M059J (cell line): Measurements from ENCODE around the gene DIS3L2. TPM values are rescaled to one million over a fixed set of nuclear protein-coding genes. Genes with fewer than 3 reads are reported as not detected.

ENCODE experiments used
- DNase-seq: peaks from one replicate; pipeline ENCODE4 v3.0.0-alpha.2; 2012; ENCODE audit warnings: low read depth
- total RNA-seq: library from RNA; depleted of rRNA; stranded (reverse); fragments of >200 nt; shearing (Covaris generic); gene quantifications from 2 replicates; pipeline ENCODE4 v1.2.3, GENCODE V29; 2014; rRNA removed

DIS3L2 gene, protein sequence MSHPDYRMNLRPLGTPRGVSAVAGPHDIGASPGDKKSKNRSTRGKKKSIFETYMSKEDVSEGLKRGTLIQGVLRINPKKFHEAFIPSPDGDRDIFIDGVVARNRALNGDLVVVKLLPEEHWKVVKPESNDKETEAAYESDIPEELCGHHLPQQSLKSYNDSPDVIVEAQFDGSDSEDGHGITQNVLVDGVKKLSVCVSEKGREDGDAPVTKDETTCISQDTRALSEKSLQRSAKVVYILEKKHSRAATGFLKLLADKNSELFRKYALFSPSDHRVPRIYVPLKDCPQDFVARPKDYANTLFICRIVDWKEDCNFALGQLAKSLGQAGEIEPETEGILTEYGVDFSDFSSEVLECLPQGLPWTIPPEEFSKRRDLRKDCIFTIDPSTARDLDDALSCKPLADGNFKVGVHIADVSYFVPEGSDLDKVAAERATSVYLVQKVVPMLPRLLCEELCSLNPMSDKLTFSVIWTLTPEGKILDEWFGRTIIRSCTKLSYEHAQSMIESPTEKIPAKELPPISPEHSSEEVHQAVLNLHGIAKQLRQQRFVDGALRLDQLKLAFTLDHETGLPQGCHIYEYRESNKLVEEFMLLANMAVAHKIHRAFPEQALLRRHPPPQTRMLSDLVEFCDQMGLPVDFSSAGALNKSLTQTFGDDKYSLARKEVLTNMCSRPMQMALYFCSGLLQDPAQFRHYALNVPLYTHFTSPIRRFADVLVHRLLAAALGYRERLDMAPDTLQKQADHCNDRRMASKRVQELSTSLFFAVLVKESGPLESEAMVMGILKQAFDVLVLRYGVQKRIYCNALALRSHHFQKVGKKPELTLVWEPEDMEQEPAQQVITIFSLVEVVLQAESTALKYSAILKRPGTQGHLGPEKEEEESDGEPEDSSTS
- total RNA-seq = 7.4 and 10.6 TPM in 2 replicates

DNA sequence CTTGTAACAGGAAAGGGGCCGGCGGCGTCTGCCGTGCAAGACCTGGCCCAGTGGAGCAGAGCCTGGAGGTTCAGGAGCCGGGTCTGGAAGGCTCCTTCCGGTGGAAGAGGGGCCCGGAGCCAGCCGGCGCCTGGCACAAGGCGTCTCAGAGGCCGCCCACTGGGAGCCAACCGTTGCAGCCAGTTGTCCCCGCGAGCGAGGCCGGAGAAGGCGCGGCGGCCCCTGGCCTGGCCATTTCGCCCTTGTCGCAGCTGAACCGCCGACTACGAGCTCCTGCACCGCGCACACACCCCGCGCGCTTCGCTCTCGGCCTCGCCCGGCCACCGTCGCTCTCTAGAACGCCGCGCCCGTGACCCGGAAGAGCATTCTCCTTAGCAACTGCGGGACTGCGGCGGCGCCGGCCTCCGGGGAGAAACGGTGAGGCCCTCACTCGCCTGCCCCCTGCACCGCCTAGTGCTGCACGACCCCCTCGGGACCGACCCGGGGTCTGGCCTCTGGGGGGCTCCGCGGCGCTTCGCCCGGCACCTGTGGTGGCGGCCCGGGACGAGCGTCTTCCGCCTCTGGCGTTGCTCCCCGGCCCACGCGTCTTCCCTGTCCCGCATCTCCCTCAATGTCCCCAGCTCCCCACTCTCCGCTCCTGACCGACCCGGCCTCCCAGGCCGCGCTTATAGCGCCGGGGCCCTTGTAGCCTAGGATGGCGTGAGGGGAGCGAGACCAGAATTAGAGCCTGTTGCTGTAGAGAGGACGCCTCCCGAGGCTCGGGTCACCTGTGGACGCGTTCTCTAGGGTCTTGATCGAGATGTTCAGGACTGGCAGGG is at the start of gene DIS3L2:
Gene DIS3L2 (plus strand): TSS at position 365 of the 818 bp plus-strand sequence. CDS start 53,215 bp downstream, outside the sequence.
- peak; percentile 76 for DNase-seq

DNA sequence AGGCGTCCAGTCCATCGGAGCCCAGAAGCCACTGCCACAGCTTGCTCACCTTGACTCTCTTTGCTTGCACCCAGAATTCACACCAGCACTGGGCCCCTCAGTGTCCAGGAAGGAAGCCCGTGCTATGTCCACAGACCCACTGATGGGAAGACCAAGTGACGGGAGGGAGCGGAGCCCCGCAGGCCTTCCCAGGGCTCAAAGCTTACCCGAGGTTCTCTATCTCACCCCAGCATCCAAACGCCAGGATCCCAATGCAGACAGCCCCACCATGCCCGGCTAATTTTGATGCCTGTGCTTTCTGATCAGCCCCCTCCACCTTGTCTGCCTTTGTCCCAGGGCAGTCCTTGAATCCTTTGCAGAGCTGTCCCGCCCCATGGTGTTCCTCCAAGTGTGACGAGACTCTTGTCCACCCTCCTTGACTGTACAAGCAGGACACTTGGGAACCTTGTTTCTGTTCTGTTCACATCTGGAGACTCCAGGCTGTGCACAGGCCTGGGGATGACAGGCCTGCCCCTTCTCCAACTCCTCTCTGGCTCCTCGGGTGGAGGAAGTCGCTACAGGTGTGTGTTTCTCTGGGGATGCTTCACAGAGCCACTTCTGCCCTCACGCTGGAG is 47.3 kb upstream of the DIS3L2 start:
- no peak for DNase-seq

DNA sequence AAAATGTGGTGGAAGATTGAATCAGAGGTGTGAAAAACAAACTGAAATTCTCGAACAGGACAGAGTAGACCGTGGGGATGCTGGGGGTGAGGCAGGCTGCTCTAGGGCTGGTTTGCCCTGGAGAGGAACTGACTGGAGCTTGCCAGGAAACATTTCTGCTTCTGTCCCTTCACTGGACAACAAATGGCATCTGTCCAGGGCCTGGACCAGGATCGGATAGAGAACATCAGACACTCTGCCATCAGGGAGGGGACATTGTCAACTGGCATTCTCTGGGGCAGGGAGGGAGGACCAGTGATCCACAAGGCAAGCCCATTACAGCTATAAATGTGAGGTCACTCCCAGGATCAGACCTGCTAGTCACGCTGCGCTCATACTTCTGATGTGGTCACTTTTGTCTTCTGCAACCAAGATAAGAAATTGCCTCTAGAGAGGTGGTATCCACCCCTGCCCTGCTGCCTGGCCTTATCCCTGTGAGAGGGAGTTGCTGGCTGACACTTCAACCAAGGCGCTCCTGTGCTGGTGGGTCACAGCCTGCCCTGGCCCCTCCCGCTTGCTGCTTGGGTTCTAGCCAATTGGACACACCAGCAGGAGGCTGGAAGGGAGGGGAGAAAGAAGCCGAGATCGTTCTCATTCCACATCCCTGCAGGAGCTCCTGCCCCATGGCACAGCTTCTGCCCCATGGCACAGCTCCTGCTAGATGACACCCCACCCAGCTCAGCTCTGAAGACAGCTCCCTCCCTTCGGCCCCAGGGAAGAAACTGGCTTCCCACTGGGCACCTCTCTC is 44.0 kb upstream of the DIS3L2 start:
- peak; percentile 26 for DNase-seq

DNA sequence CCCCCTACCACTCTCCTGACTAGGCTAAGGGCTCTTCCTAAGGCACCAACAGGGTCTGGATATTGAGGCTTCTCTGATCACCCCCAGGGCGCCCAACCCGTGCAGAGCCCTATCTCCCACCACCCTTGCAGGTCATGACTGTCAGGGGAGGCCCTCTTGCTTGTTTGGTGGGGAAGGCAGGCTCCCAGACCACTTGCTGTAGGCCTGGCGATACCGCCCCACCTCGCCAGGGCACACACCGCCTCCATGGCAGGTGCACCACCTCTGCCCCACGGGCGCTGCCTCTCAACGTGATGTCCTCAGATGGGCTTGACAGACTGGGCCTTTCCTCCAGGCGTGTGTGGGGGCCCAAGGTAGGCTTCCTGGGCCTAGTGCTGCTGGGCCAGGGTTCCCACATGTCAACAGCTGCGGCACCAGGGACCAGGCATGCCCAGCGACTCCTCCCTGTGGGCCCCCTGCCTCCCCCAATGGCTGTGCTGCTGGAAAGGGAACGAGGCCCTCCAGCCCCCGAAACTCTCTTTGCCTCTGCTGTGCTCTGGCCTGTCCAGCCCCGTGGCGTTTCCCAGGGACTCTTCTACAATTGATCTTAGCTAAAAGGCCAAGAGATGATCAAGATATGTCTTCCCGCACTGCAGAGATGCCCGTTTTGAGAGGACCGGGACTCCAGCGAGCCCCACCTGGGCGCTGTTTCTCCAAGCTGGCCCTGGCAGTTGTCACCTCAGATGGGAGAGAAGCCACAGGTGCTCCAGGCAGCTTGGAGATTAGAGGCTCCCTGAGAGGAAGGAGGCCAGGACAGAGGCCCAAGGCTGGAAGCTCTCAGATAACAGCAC is 42.8 kb upstream of the DIS3L2 start:
- no peak for DNase-seq

DNA sequence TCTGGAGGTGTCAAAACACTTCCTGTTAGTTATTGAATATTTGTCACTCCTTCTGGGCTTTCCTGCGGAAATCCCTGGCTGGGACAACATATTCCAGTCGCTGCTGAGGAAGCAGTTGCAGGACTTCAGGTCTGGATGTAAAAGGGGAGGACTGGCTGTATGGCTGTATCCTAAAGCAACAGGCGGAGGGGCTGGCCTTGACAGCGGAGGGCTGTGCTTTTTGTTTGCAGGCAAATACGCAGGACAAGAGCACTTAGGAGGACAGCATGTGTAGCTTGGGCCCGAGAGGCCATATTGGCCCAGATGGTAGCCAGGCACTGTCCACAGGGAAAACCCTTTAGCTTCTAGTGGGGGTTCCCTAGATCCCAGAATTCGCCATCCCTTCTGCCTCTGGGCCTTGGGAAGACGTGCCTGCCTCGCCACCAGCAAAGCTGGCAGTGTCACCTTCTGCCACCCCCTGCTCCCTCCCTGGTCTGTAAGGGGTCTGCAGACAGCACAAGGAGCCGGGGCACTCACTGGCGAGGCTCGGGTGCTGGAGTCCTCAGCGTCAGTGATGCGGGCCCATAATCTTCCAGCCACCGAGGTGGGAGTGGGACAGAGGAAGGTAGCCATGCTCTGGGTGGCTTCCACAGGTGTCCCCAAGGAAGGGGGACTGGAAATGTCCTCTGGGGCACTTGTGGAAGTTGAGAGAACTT is 42.0 kb upstream of the DIS3L2 start:
- no peak for DNase-seq

DNA sequence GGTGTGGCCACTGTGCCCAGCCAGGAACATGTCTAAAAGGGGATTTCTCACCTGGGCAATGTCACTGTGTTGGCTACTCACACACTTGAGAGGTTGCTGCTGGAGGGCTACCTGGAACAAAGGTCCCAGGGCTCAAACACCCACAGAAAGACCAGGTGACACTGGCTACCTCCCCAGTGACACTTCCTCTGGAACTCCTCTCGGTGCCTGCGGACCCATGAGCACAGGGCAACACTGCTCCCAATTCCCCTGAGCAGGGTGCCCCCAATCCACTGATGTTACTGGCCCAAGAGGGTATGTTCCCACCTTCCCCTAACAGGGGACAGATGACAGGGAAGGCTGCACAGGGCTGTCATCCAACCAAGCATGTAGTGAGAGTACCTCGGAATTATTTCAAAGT is 41.1 kb upstream of the DIS3L2 start:
- DNase-seq = no peak

DNA sequence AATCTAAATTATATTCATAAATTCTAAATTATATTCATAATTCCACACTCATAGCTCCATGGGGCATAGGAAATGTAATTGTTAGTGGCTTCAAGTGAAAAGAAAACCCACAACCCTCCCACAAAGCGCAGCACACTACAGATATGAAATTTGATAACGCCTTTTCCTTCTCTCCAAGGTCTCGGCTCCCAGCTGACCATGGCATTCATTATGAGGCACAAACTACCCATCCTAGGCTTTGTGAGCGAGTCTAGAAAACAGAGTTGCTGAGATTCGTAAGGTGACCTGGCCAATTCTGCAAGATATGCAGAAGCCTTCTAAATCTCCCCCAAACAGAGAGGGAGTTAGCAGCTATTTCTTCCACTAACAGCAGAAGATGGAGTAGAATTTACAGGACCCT is 40.7 kb upstream of the DIS3L2 start:
- no peak for DNase-seq

DNA sequence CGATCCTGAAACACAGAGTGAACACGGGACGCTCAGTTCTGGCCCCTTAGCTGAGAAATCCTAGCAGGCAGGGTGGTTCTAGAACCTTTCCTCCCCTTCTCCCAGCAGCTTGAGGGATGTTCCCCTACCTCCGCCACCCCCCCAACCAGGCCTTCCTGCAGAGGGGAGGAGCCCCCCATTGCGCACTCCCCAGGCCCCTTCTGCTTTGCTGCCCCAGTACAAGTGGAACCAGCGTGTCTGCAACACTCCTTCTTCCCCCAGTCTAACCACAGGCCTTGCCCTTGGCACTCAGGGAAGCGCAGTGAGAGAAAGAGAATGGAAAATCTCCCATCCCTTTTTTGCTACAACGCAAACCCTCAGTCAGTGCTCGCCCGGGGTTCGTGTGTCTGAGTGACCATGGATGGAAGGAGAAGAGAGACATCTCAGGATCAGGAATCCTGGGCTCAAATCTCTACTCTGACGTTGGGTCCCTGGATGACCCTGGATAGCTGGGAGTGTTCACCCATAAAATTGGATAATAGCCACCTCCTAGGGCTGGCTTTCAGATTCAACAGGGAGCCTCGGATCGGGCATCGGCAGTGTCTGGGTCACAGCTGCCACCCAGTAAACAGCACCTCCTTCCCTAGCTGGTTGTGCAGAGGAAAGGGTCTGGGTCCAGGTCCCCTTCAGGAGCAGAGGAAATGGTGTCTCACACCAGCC is 39.1 kb upstream of the DIS3L2 start:
- DNase-seq = no peak

DNA sequence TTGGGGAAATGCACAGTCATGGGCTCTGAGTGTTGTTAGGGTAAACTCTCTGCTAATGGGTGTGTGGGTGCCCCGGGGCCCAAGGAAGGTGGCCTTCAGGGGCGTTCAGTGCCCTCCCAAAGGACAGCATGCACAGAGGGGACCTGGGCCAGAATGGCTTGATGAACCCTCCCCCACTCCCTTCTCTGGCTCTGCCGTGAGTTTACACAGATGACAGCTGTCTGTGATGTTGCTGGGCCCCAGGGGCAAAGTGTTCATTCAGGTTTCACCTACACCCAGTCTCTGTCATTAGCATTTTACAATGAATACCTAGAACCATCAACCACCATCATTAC is 38.5 kb upstream of the DIS3L2 start:
- DNase-seq = no peak

DNA sequence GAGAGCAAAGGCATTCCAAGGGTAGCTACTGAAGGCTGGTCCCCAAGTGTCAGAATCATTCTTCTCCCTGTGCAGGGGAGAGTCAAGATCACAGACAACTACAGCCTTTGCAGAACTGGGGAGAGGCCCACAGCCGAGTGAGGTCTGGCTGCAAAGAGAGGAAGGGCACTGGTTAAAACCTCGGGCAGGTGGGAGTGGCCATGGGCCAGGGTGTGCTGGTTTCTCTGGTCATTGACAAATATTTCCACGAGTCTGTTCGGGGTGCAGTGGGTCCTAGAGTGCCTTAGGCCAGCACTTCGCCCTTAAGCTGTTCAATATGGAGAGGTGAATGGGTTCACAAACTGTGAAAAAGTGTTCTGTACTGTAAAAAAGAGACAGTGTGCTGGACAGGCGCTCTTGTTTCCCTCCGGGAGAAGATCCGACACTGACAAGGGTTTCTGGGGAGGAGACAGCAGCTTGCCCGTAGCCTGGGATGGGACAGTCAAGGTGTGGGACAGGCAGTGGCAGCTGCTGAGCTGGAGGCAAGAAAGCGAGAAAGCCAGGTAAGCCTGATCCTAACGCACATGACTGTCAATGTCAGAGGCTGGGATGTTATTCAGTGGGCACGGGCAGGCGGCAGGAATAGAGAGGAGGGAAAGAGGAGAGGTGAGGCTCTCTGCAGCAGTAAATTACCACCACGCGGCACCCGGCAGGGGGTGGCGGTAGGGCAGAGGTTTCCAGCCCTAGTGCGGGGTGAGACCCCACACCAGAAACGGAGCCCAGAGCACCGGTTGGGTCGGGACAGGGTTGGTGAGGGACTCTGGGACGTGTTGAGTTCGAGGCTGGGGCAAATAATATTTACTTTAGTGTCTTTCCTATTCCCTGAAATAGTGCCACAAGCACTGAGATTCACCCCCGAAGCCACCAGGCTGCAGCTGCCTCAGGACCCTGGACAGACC is 37.3 kb upstream of the DIS3L2 start:
- no peak for DNase-seq

DNA sequence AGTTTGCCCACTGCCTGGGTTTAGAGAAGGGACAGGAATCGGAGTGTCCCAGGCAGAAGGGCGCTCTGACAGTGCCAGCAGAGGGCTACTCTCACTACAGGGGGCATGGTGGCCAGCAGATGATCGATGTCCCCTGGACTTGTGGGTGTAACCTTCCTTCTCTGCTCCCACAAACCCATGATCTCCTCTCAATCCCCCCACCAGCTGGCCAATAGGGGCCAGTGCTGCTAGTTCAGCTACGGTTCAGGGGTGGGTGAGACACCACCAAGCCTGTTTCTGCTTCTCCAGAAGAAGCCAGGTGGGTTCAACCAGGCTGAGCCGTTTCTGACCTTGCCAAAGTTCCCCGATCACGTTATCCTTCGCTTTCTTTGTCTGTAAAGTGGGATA is 36.6 kb upstream of the DIS3L2 start:
- DNase-seq = no peak

DNA sequence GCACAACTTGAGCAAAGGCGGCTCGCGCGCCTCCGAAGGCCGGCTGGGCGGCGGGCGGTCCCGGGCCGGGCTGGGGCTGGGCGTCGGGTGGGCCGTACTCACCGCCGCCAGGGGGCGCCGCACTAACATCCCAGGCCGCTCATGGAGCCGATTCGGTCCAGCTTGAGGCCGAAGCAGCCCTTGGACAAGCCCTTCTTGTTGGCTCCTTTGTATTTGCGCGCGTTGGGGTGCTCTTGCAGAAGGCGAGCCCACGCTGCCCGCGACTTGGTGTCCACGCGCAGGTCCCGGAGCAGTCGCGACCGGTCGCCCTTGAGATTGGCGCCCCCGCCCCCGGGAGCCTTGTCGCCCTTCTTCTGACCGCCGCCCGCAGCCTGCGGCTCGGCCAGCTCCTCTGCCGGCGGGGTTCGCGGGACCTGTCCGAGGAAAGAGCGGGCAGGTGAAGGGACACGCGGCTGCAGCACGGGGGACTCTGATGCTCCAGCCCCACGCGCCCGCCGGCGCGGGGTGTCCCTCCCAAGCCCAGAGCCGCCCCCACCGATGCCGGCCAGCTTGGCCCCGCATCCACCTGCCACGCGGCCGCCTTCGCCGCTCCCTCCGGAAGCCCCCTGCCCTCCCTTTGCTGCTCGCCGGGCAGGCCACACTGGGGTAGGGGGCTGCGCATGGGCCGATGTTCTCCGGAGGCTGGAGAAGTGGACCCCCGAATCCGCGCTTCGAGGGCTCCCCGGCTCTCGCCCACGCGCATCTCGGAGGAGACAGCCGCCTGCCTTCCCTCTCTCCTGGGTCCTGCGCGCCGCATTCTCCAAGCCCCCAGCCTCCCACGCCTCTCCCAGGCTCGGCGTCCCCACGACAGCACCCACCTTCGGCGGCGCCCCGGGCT is 36.0 kb upstream of the DIS3L2 start:
- DNase-seq = peak; percentile 79

DNA sequence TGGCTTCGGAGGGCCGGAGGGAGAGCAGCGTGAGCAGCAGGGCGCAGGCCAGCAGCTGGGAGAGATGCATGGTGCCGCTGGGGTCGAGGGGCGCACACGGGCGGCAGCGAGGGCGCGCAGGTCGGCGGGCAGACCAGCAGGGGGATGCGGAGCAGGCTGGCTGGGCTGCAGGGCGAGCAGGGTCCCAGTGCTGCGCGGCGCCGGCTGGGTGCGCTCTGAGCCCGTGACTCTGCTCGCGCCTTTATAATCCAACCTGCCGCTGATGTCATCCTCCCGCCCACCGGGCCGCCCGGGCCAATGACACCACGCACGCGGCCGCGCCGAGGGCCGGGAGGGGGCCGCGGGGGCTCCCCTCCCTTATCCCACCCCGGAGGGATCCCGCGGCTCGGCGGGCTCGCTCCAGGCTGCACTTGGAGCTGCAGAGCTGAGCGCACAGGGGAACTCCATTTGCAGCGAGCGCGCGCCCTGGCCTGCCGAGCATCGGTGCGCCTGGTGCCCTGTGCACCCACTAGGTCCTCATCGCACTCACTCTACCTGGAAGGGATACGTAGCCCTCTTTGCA is 35.3 kb upstream of the DIS3L2 start, which contains the start of gene NPPC:
Gene NPPC (minus strand): TSS at position 217 of the 562 bp plus-strand sequence. CDS start 147 bp downstream, at position 70.
- DNase-seq = peak; percentile 39

DNA sequence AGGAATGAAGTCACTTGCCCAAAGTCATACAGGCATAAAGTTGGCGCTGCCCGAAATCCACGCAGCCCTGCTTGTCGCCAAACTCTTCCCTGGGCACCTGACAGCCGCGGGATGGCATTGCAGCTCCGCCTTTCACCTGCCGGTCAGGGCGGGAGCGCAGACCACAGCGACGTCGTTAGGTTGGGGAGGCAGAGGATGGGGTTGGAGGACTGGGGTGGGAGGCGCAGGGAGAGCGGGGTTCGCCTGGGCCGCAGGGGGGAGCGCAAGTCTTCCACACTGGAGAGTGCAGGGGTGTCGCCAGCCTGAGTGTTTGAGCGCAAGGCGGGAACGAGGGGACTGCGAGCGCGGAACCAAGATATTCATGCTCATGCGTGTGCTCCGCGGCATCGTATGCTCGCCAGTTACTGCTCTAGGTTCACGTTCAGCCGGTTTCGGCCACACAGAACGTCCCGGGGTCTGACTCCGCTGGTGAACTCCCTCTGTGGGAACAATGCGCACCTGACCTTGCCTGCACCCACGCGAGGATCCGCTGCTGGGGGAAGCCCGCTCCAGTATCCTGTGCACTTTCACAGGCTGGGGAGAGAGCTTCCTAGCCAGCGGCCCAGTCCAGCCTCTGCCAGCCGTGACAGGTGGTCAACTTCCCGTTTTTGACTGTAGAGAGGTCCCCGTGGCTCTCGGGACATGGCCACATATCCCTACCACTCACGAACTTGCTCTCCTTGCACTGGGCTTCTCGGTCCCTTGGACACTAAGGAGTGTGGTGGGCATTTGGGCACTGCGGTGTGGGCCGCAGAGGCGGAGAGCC is 34.5 kb upstream of the DIS3L2 start:
- DNase-seq = peak; percentile 13

DNA sequence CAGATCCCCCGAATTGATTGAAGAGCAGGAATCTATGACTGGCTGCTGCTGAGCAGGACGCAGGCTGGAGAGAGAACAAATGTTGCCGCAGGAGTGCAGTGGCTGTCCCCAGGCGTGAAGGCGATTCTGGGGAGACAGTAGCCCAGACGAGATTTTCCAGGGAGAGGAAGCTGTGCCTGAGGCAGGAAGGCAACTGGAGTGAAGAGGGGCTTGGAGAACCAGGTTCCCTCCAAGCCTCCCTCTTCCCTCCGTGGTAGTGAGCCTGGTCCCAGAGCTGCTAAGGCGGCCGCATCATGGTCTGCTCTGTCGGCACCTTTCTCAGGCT is 34.0 kb upstream of the DIS3L2 start:
- DNase-seq = no peak
